ENCODE data around the gene VSTM2B. TPM values are rescaled to one million over a fixed set of nuclear protein-coding genes. Genes with fewer than 3 reads are reported as not detected.

Gene VSTM2B
- total and polyA plus RNA-seq, 2 of the 13 experiments (the other 11 are each of a cell fraction or from before 2014, with no cell fraction given): not detected

DNA sequence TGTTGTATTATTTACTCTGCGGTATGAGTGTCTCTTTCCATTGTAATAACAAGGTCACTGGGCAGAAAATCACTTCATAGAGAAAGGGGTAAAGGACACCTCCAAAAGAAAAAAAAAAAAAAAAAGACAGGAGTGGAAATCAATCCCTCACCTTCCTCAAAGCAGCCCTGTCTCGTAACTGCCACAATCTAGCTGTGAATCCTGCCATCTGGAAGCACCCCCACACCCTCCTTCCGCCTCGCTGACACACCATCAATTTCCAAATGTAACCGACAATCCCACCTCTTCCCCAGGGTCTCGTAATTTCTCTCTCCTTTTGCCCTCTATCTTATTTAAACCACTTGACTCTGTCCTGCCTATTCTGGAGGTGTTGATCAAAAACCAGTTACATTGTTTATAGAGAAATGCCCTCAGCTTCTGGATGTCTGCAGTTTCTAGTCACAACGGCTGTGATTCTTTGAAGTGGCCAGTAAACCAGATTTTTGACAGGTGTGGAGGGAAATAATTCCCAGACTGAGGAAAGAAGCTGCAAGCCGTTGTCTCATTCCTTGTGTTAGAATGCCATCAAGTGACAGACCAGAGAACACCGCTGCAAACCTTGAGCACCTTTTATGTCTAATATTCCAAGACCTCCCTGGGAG lies 71.2 kb downstream of the VSTM2B start:
- no peak overlapping the region for H2AFZ ChIP-seq (ENCODE audit: low read length)
- 18% methylated on average over 9 of the region's 9 CpGs for WGBS (ENCODE audit: low lambda C conversion rate)
- intact Hi-C loops (cut with micrococcal nuclease; ENCODE audit: unreplicated experiment) (no loop called here), in situ Hi-C loops (cut with HindIII; ENCODE audit: extremely low pct_ligation_motif_present, low pct_unique_long_range_greater_than_20kb) (no loop called here)
- TF ChIP-seq STAG1 (CRISPR knock-in tag; IDR thresholded peaks at IDR 0.05): peak; percentile 35
- TF ChIP-seq SPEN (CRISPR knock-in tag; IDR thresholded peaks at IDR 0.05; ENCODE audit: low read depth): no peak
- TF ChIP-seq, protein P1, sequence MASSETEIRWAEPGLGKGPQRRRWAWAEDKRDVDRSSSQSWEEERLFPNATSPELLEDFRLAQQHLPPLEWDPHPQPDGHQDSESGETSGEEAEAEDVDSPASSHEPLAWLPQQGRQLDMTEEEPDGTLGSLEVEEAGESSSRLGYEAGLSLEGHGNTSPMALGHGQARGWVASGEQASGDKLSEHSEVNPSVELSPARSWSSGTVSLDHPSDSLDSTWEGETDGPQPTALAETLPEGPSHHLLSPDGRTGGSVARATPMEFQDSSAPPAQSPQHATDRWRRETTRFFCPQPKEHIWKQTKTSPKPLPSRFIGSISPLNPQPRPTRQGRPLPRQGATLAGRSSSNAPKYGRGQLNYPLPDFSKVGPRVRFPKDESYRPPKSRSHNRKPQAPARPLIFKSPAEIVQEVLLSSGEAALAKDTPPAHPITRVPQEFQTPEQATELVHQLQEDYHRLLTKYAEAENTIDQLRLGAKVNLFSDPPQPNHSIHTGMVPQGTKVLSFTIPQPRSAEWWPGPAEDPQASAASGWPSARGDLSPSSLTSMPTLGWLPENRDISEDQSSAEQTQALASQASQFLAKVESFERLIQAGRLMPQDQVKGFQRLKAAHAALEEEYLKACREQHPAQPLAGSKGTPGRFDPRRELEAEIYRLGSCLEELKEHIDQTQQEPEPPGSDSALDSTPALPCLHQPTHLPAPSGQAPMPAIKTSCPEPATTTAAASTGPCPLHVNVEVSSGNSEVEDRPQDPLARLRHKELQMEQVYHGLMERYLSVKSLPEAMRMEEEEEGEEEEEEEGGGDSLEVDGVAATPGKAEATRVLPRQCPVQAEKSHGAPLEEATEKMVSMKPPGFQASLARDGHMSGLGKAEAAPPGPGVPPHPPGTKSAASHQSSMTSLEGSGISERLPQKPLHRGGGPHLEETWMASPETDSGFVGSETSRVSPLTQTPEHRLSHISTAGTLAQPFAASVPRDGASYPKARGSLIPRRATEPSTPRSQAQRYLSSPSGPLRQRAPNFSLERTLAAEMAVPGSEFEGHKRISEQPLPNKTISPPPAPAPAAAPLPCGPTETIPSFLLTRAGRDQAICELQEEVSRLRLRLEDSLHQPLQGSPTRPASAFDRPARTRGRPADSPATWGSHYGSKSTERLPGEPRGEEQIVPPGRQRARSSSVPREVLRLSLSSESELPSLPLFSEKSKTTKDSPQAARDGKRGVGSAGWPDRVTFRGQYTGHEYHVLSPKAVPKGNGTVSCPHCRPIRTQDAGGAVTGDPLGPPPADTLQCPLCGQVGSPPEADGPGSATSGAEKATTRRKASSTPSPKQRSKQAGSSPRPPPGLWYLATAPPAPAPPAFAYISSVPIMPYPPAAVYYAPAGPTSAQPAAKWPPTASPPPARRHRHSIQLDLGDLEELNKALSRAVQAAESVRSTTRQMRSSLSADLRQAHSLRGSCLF (CRISPR knock-in tag; IDR thresholded peaks at IDR 0.05; ENCODE audit: borderline replicate concordance): no peak
- no peak for TF ChIP-seq HOXA9 (CRISPR knock-in tag; IDR thresholded peaks at IDR 0.05; ENCODE audit: borderline replicate concordance)
- TF ChIP-seq ZNF292 (CRISPR knock-in tag; IDR thresholded peaks at IDR 0.05; ENCODE audit: borderline replicate concordance, low read depth): no peak
- TF ChIP-seq, protein P2, sequence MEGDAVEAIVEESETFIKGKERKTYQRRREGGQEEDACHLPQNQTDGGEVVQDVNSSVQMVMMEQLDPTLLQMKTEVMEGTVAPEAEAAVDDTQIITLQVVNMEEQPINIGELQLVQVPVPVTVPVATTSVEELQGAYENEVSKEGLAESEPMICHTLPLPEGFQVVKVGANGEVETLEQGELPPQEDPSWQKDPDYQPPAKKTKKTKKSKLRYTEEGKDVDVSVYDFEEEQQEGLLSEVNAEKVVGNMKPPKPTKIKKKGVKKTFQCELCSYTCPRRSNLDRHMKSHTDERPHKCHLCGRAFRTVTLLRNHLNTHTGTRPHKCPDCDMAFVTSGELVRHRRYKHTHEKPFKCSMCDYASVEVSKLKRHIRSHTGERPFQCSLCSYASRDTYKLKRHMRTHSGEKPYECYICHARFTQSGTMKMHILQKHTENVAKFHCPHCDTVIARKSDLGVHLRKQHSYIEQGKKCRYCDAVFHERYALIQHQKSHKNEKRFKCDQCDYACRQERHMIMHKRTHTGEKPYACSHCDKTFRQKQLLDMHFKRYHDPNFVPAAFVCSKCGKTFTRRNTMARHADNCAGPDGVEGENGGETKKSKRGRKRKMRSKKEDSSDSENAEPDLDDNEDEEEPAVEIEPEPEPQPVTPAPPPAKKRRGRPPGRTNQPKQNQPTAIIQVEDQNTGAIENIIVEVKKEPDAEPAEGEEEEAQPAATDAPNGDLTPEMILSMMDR (CRISPR knock-in tag; IDR thresholded peaks at IDR 0.05): peak; percentile 34
- ChIA-PET POLR2A (interaction anchor here (0.7 kb wide), 1 partner anchor 9 kb away, joined by 3 read pairs; the partner anchor contains the start of gene POP4), CTCF (ENCODE audit: low intra/inter-chr PET ratio, low total read pairs) (no interaction called here)
- no peaks in the 10 kb centered on the region for H3K9me3 ChIP-seq (ENCODE audit: low read length)
- no TSS peak for BruUV-seq (replicated peaks)
- no peak overlapping the region for H3K27ac ChIP-seq (ENCODE audit: extremely low read length, insufficient read depth, low read length)
- H4K20me1 ChIP-seq (ENCODE audit: insufficient read depth, low read length): no peaks in the 10 kb centered on the region
- no peak overlapping the region for H3K4me2 ChIP-seq (ENCODE audit: low read depth, low read length)
- no peak overlapping the region for H3K4me3 ChIP-seq (replicated peaks in 1 of 3; ENCODE audit: insufficient read depth in 1 of 3, low read depth in 2 of 3, low read length in 3 of 3)
- ATAC-seq (no peak), DNase-seq (ENCODE audit: low spot score) (peak; percentile 9), FAIRE-seq (no peak)
- no peaks in the 10 kb centered on the region for H3K36me3 ChIP-seq (replicated peaks in 1 of 2; ENCODE audit: control insufficient read depth in 1 of 2, insufficient read depth in 2 of 2, low read length in 2 of 2)
- H3K4me1 ChIP-seq (ENCODE audit: insufficient read depth, low read length): no peaks in the 10 kb centered on the region
- H3K79me2 ChIP-seq (ENCODE audit: insufficient read depth, low read length): no peaks in the 10 kb centered on the region
- peaks cover 0 to 22% of the 10 kb centered on the region in 2 experiments; a peak in 4 of 5 replicates for H3K27me3 ChIP-seq (ENCODE audit: control insufficient read depth in 1 of 2, insufficient read depth in 2 of 2, low read length in 2 of 2)
- no peak overlapping the region for H3K9ac ChIP-seq (ENCODE audit: insufficient read depth, low read depth, low read length)
